GM21515 (cell line): ENCODE measurements around the gene NPPA.

Source experiments
- ATAC-seq: cut with Tn5 transposase; IDR thresholded peaks from one replicate; pipeline ENCODE4 v1.9.1; 2021; ENCODE audit not compliant: unreplicated experiment

The NPPA gene

GRCh38 chr1:11874624-11875023 is 27.0 kb upstream of the NPPA start:
- ATAC-seq = no peak

DNA sequence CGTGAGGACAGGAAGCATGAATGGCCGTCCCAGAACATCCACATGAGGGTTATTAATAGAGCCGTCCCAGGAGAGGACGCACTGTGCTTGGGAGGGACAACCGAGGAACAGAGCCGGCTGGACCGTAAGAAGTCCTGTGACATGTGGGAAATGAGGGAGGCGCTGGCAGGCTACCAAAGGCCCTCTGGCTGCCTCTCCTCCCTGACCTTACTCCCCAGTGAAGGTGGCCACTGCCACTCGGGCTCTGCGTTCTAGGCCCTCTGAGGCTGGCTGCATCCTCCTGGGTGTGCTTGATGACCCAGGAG is 26.6 kb upstream of the NPPA start:
- ATAC-seq = no peak

DNA sequence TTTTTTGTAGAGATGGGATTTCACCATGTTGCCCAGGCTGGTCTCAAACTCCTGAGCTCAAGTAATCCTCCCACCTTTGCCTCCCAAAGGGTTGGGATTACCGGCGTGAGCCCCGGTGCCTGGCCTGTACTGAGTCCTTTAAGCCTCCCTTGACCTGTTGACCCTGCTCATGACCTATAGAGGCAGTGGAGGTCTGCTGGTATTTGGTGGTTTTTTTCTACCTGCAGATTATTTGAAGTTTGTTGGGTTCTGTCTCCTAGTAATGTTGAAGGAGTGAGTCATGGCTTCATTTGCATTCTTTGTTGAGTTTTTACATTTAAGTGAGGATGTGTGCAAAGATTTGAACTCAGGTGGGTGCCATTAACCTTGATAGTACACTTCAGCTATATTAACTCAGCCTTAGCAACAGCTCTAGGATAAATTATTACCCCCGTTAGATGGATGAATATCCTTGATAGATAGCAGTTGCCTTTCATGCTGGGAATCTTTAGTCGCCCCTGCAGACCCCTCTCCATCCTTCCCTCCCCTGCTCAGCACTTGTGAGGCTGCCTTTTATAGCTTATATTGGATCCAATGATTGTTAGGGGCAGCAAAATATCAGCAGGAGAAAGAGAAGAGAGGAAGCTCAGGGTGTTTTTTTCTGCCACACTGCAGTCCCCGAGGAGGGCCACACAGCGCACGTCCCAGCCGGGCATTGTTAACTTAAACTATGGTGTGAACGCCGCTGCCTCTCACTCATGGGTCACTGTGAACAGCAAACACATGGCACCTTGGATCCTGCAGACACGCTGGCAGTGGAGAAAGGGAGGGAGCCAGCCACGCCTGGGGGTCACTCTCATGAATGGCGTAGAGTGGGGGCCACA is 26.0 kb upstream of the NPPA start:
- ATAC-seq = no peak

DNA sequence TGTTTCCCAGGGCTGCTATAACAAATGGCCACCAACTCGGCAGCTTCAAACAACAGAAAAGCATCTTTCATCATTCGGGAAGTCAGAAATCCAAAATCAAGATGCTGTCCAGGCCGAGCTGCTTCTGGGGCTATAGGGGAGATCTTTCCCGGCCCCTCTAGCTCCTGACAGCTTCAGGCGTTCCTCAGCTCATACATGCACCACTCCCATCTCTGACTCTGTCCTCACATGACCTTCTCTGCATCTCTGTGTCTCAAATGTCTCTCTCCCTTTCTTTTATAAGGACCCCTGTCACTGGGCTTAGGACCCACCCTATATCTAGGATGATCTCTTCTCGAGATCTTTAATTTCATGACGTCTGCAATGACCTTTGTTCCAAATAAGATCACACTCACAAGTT is 25.0 kb upstream of the NPPA start:
- no peak for ATAC-seq

GRCh38 chr1:11869650-11870207 is 22.1 kb upstream of the NPPA start:
- no peak for ATAC-seq

DNA sequence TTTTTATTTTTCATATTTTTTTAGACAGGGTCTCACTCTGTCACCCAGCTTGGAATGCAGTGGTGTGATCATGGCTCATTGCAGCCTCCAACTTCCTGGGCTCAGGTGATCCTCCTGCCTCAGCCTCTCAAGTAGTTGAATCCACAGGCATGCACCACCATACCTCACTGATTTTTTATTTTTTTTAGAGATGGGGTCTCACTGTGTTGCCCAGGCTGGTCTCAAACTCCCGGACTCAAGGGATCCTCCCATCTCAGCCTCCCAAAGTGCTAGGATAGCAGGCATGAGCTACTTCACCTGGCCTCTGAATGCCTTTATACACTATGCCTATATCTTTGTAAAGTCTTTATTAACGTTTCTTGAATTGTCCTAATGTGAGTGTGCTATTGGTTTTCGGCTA is 21.5 kb upstream of the NPPA start:
- ATAC-seq = no peak

GRCh38 chr1:11868331-11868980 is 20.9 kb upstream of the NPPA start:
- ATAC-seq = no peak

DNA sequence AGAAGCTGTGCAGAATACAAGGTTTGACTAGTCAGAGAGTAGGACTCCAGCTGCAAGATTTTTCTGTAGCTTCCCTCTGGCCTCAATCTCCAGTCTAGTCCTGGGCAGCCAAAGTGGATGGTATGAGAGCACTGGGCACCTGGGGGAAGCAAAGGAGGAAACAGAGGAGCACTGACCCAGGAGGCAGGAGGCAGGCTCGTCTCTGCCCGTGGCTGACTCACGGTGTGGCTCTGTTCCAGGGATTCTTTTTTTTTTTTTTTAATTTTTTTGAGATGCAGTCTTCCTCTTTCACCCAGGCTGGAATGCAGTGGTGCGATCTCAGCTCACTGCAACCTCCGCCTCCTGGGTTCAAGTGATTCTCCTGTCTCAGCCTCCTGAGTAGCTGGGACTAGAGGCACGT is 15.3 kb upstream of the NPPA start:
- no peak for ATAC-seq

DNA sequence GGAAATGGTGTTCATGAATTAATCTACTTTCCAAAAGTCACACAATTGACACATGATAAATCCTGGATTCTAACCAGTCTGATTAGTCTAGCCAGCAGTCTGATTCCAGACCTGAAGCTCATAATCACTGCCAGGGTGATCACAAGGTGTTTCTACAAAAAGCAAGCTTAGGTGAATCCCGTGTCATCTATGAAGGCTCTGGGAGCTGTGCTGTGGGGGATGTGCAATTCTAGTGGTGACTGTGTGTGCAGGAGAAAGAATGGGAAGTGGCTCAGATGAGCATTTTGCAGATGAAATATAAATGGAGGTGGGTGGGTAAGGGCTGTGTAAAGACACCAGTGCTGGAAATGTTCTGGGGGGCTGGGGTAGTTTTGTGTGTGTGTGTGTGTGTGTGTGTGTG is 13.0 kb upstream of the NPPA start:
- ATAC-seq = no peak

GRCh38 chr1:11860083-11860482 is 12.5 kb upstream of the NPPA start:
- ATAC-seq = no peak

- no peak for ATAC-seq
These were observed 11.6 kb upstream of the NPPA start for GRCh38 chr1:11858968-11859871.

DNA sequence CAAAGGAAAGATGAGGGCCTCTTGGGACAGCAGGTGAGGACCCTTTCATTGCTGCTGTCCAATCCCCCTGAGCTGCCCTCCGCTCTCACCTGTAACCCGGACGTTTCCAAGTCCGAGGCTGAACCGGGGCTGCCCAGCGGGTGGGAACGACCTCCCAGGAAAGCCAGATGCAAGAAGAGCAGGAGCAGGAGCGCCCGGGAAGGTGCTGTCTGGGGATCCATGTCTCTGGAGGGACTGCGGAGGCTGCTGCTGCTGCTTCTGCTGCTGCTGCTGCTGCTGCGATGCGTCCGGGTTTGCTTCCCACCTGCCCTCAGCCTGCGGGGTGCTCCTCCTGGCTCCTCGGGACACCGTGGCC is 11.0 kb upstream of the NPPA start, which contains the start of gene NPPB:
TSS of gene NPPB (minus strand) at position 333 of the 355 bp plus-strand sequence. CDS start at position 221, 112 bp downstream.
- no peak for ATAC-seq

GRCh38 chr1:11858158-11858557 is 10.6 kb upstream of the NPPA start:
- no peak for ATAC-seq

DNA sequence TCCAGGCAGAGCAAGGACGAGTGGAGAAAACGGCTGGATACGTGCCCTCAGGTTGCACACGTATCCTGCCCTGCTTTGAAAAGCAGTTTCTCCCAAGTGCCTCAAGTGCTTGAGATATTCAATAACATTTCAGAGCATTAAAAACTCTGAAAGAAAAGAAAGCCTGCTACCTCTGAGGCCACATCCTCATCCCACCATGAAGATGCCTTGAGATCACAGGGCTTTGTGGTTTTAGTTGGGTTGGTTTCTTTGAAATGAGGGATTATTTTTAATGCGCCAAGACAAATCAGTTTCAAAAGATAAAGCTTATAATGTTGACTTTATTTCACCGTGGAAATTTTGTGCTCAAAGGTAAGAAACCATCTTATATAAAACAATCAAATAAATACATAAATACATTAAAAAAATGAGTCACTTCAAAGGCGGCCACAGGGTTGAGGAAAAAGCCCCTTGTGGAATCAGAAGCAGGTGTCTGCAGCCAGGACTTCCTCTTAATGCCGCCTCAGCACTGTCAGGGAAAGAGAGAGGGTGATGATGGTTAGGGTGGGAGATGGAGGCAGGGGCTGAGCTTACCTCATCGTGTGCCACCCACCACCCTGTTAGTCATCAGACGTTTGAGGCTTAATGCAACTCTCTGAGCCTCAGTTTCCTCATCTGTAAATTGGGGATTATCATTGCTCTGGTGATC is 9.7 kb upstream of the NPPA start:
- no peak for ATAC-seq

DNA sequence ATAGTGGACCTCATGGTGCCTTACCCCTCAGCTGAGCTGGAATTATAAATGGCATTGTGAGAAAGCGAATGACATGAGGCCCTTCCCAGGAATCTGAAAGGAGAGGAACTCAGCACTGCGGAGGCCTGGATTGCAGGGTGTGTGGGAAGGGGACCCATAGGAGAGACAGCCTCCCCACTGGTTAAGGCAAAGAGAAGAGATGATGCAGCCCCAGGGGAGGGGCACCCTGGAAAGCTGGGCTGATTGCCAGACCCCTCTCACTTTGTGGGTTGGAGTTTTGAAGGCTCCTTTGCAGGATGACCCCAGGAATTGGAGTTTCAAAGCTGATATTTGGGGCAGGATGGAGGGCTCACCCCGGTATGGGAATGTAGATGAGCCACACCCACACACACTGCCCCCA is 9.1 kb upstream of the NPPA start:
- ATAC-seq = no peak

- no peak for ATAC-seq
These were observed 7.8 kb upstream of the NPPA start for GRCh38 chr1:11855430-11855829.

DNA sequence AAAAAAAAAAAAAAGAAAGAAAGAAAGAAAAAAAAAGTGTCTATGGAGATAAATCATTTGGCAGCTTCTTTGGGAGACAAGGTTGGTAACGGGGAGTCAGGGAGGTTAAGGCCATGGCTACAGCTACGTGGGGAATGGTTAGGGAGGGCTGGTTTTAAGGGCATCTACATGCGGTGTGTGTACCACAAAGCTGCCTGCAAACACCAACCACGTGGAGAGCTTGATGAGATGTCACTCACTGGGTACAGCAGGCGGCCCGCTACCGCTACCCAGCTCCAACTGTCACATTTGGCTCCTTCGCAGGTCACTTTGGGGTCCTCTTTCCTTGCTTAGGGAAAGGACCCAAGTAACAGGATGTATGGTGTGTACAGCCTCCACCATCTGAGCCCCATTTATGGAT is 6.9 kb upstream of the NPPA start:
- ATAC-seq = no peak

DNA sequence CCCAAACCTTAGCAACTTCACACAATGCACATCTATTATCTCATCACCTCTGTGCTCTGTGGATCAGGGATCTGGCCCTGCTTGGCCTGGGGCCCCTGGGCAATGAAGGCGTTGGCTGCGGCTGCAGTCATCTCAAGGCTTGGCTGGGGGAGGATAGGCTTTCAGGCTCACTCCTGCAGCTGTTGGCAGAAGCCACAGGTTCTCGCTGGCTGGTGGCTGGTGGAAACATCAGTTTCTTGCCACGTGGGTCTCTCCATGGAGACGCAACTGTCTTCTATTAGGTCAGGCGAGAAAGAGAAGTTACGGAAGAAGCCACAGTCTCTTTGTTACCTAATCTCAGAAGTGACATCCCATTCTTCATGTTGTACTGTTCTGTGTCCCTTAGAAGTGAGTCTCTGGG is 3.6 kb upstream of the NPPA start:
- ATAC-seq = no peak

GRCh38 chr1:11850156-11850555 is 2.6 kb upstream of the NPPA start:
- ATAC-seq = no peak

DNA sequence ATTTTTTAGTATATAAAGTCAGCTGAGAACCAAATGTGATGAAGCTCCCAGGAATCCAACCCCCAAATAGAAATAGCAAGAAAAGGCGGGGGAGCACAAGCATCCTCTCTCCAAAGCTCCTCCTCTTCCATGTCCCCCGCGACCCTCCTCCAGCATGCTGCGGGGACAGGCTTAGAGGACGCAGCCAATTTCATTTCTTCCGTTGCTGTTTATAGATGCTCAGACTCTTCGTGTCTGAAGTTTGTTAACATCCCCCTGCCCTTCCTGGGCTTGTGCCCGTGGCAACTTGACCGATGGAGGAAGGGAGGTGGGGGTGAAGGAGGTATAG is 754 bp upstream of the NPPA start:
- no peak for ATAC-seq
